ENCODE measurements around the gene SMYD3.

SMYD3 gene

DNA sequence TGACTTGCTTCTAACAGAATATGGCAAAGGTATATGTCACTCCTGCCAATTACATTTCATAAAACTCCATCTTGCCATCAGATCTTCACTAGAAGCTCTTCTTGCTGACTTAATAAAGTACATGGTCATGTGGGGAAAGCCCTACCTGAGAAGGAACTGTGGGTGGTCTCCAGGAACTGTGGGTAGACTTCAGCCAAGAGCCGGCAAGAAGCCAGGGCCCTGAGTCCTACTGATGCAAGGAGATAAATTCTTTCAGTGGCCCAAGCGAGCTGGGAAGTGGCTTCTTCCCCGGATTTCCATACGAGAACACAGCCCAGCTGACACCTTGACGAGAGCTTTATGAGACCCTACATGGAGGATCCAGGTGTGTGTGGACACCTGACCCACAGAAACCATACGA, 228.7 kb downstream of the SMYD3 start:
- no peak overlapping the region for H3K4me3 ChIP-seq (ENCODE audit: insufficient read length, low read depth)
- no peaks in the 10 kb centered on the region for H3K36me3 ChIP-seq (ENCODE audit: insufficient read depth, insufficient read length, low read length)
- no peaks in the 10 kb centered on the region for H3K9me3 ChIP-seq (ENCODE audit: insufficient read depth, low read length)
- no peak for DNase-seq (ENCODE audit: low read depth, low spot score)
- no peak for TF ChIP-seq YY1 (IDR thresholded peaks at IDR 0.05; ENCODE audit: insufficient read depth, insufficient read length)
- no peak for TF ChIP-seq ZNF274 (IDR thresholded peaks at IDR 0.05; ENCODE audit: low read depth, low read length)
- no peak for TF ChIP-seq SUZ12 (IDR thresholded peaks at IDR 0.05; ENCODE audit: extremely low read depth, insufficient read depth, insufficient read length)
- no peaks in the 10 kb centered on the region for H3K27me3 ChIP-seq (ENCODE audit: insufficient read depth, insufficient read length)
- no peaks in the 10 kb centered on the region for H3K4me1 ChIP-seq (ENCODE audit: insufficient read depth, insufficient read length)
- H3K9ac ChIP-seq (ENCODE audit: insufficient read length, low read depth): no peak overlapping the region

- H3K4me1 ChIP-seq (ENCODE audit: insufficient read depth, insufficient read length): no peaks in the 10 kb centered on the region
- no peaks in the 10 kb centered on the region for H3K36me3 ChIP-seq (ENCODE audit: insufficient read depth, insufficient read length, low read length)
- DNase-seq (ENCODE audit: low read depth, low spot score): no peak
Observed at GRCh38 chr1:246275036-246275435, 232.0 kb downstream of the SMYD3 start.

GRCh38 chr1:246274186-246274585, 232.9 kb downstream of the SMYD3 start:
- TF ChIP-seq SUZ12 (IDR thresholded peaks at IDR 0.05; ENCODE audit: extremely low read depth, insufficient read depth, insufficient read length): no peak
- TF ChIP-seq ZNF274 (IDR thresholded peaks at IDR 0.05; ENCODE audit: low read depth, low read length): no peak
- no peak for TF ChIP-seq YY1 (IDR thresholded peaks at IDR 0.05; ENCODE audit: insufficient read depth, insufficient read length)
- no peak overlapping the region for H3K9ac ChIP-seq (ENCODE audit: insufficient read length, low read depth)
- no peaks in the 10 kb centered on the region for H3K4me1 ChIP-seq (ENCODE audit: insufficient read depth, insufficient read length)

More at GRCh38 chr1:246275036-246275435, 232.0 kb downstream of the SMYD3 start:
- H3K9me3 ChIP-seq (ENCODE audit: insufficient read depth, low read length): no peaks in the 10 kb centered on the region
- H3K9ac ChIP-seq (ENCODE audit: insufficient read length, low read depth): no peak overlapping the region
- H3K27me3 ChIP-seq (ENCODE audit: insufficient read depth, insufficient read length): no peaks in the 10 kb centered on the region
- H3K4me3 ChIP-seq (ENCODE audit: insufficient read length, low read depth): no peak overlapping the region
- TF ChIP-seq YY1 (IDR thresholded peaks at IDR 0.05; ENCODE audit: insufficient read depth, insufficient read length): no peak

GRCh38 chr1:246271516-246271915, 235.6 kb downstream of the SMYD3 start:
- Histone ChIP-seq H3K9me3 (ENCODE audit: insufficient read depth, low read length) (no peaks in the 10 kb centered on the region), H3K9ac (ENCODE audit: insufficient read length, low read depth) (no peak overlapping the region), H3K36me3 (ENCODE audit: insufficient read depth, insufficient read length, low read length) (no peaks in the 10 kb centered on the region), H3K4me3 (ENCODE audit: insufficient read length, low read depth) (no peak overlapping the region), H3K27me3 (ENCODE audit: insufficient read depth, insufficient read length) (no peaks in the 10 kb centered on the region), H3K4me1 (ENCODE audit: insufficient read depth, insufficient read length) (no peaks in the 10 kb centered on the region)
- TF ChIP-seq SUZ12 (IDR thresholded peaks at IDR 0.05; ENCODE audit: extremely low read depth, insufficient read depth, insufficient read length): no peak
- no peak for DNase-seq (ENCODE audit: low read depth, low spot score)

More at GRCh38 chr1:246274186-246274585, 232.9 kb downstream of the SMYD3 start:
- Histone ChIP-seq H3K27me3 (ENCODE audit: insufficient read depth, insufficient read length) (no peaks in the 10 kb centered on the region), H3K9me3 (ENCODE audit: insufficient read depth, low read length) (no peaks in the 10 kb centered on the region), H3K4me3 (ENCODE audit: insufficient read length, low read depth) (no peak overlapping the region), H3K36me3 (ENCODE audit: insufficient read depth, insufficient read length, low read length) (no peaks in the 10 kb centered on the region)
- DNase-seq (ENCODE audit: low read depth, low spot score): no peak

DNA sequence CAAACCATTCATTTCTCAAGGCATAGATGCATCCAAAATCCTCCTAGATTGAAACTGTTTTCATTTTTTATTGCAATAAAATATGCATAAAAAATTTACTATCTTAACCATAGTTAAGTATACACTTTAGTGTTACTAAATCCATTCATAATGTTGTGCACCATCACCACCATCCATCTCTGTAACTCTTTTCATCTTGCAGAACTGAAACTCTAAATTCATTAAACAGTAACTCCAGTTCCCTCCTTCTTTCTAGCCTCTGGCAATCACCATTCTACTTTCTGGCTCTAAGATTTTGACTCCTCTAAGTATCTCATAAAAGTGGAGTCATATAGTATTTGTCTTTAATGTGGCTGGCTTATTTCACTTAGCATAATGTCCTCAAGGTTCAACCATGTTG, 236.8 kb downstream of the SMYD3 start:
- Histone ChIP-seq H3K9ac (ENCODE audit: insufficient read length, low read depth) (no peak overlapping the region), H3K4me3 (ENCODE audit: insufficient read length, low read depth) (no peak overlapping the region), H3K9me3 (ENCODE audit: insufficient read depth, low read length) (no peaks in the 10 kb centered on the region), H3K36me3 (ENCODE audit: insufficient read depth, insufficient read length, low read length) (no peaks in the 10 kb centered on the region), H3K27me3 (ENCODE audit: insufficient read depth, insufficient read length) (no peaks in the 10 kb centered on the region), H3K4me1 (ENCODE audit: insufficient read depth, insufficient read length) (no peaks in the 10 kb centered on the region)
- no peak for DNase-seq (ENCODE audit: low read depth, low spot score)
- TF ChIP-seq ZNF274 (IDR thresholded peaks at IDR 0.05; ENCODE audit: low read depth, low read length): no peak
- no peak for TF ChIP-seq YY1 (IDR thresholded peaks at IDR 0.05; ENCODE audit: insufficient read depth, insufficient read length)
- no peak for TF ChIP-seq SUZ12 (IDR thresholded peaks at IDR 0.05; ENCODE audit: extremely low read depth, insufficient read depth, insufficient read length)

GRCh38 chr1:246269466-246269865, 237.6 kb downstream of the SMYD3 start:
- H3K4me1 ChIP-seq (ENCODE audit: insufficient read depth, insufficient read length): no peaks in the 10 kb centered on the region
- TF ChIP-seq SUZ12 (IDR thresholded peaks at IDR 0.05; ENCODE audit: extremely low read depth, insufficient read depth, insufficient read length) (no peak), ZNF274 (IDR thresholded peaks at IDR 0.05; ENCODE audit: low read depth, low read length) (no peak), YY1 (IDR thresholded peaks at IDR 0.05; ENCODE audit: insufficient read depth, insufficient read length) (no peak)
- H3K9ac ChIP-seq (ENCODE audit: insufficient read length, low read depth): no peak overlapping the region
- H3K4me3 ChIP-seq (ENCODE audit: insufficient read length, low read depth): no peak overlapping the region
- H3K9me3 ChIP-seq (ENCODE audit: insufficient read depth, low read length): no peaks in the 10 kb centered on the region
- H3K27me3 ChIP-seq (ENCODE audit: insufficient read depth, insufficient read length): no peaks in the 10 kb centered on the region
- no peaks in the 10 kb centered on the region for H3K36me3 ChIP-seq (ENCODE audit: insufficient read depth, insufficient read length, low read length)
- DNase-seq (ENCODE audit: low read depth, low spot score): no peak

DNA sequence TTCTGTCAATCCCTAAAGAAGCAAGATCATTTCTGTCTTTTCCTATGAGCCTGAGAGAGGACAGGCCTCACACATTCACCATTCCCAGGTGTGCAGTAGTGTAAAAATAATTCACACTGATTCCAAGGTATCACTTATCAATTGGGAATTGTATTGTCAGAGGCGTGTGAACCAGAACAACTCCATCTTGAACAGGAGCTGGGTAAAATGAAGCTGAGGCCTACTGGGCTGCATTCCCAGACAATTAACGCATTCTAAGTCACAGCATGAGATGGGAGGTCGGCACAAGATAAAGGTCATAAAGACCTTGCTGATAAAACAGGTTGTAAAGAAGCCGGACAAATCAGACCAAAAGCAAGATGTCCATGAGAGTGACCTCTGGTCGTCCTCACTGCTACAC, 239.2 kb downstream of the SMYD3 start:
- TF ChIP-seq ZNF274 (IDR thresholded peaks at IDR 0.05; ENCODE audit: low read depth, low read length) (no peak), YY1 (IDR thresholded peaks at IDR 0.05; ENCODE audit: insufficient read depth, insufficient read length) (no peak), SUZ12 (IDR thresholded peaks at IDR 0.05; ENCODE audit: extremely low read depth, insufficient read depth, insufficient read length) (no peak)
- DNase-seq (ENCODE audit: low read depth, low spot score): peak; percentile 32
- Histone ChIP-seq H3K9me3 (ENCODE audit: insufficient read depth, low read length) (no peaks in the 10 kb centered on the region), H3K4me1 (ENCODE audit: insufficient read depth, insufficient read length) (no peaks in the 10 kb centered on the region), H3K4me3 (ENCODE audit: insufficient read length, low read depth) (no peak overlapping the region), H3K27me3 (ENCODE audit: insufficient read depth, insufficient read length) (no peaks in the 10 kb centered on the region), H3K36me3 (ENCODE audit: insufficient read depth, insufficient read length, low read length) (no peaks in the 10 kb centered on the region), H3K9ac (ENCODE audit: insufficient read length, low read depth) (no peak overlapping the region)

- H3K27me3 ChIP-seq (ENCODE audit: insufficient read depth, insufficient read length): no peaks in the 10 kb centered on the region
- H3K4me3 ChIP-seq (ENCODE audit: insufficient read length, low read depth): no peak overlapping the region
- H3K9ac ChIP-seq (ENCODE audit: insufficient read length, low read depth): peak overlapping the region; percentile 46
- DNase-seq (ENCODE audit: low read depth, low spot score): peak; percentile 11
- no peaks in the 10 kb centered on the region for H3K36me3 ChIP-seq (ENCODE audit: insufficient read depth, insufficient read length, low read length)
- H3K4me1 ChIP-seq (ENCODE audit: insufficient read depth, insufficient read length): no peaks in the 10 kb centered on the region
- TF ChIP-seq SUZ12 (IDR thresholded peaks at IDR 0.05; ENCODE audit: extremely low read depth, insufficient read depth, insufficient read length): no peak
- TF ChIP-seq ZNF274 (IDR thresholded peaks at IDR 0.05; ENCODE audit: low read depth, low read length): no peak
- TF ChIP-seq YY1 (IDR thresholded peaks at IDR 0.05; ENCODE audit: insufficient read depth, insufficient read length): no peak
- H3K9me3 ChIP-seq (ENCODE audit: insufficient read depth, low read length): no peaks in the 10 kb centered on the region
Observed at GRCh38 chr1:246267426-246267825, 239.7 kb downstream of the SMYD3 start.
